ENCODE data around the gene CCL13. TPM values are rescaled to one million over a fixed set of nuclear protein-coding genes. Genes with fewer than 3 reads are reported as not detected.

CCL13 gene
- total and polyA plus RNA-seq, 2 of the 8 experiments (the other 6 are each of a cell fraction or from before 2014, with no cell fraction given) = not detected

DNA sequence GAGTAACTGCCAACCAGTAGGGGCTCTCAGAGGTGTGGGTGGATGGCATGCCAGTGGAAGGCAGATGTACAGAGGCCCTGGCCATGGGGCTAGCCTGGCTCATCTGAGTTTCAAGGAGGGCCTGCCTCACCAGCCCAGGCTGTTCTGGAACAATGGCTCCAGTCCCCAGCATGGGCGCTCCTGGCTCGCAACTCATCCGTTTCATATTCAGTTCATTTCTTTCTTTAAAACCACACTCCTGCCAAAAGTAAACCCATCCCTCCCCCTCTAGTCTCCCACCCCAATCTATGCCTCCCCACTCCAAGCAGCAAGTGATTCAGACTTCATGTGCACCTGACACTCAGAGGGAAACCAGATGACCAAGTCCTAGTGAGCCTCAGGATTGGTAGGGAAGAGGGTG, 2.4 kb downstream of the CCL13 start (continued):
- TF ChIP-seq CHD7 (IDR thresholded peaks at IDR 0.05; ENCODE audit: insufficient replicate concordance, low read length) (no peak), EP300 (IDR thresholded peaks at IDR 0.05; ENCODE audit: borderline replicate concordance in 1 of 2, low read depth in 2 of 2, low read length in 2 of 2) (no peak)
